ENCODE measurements around the gene DNAJB13. TPM values are rescaled to one million over a fixed set of nuclear protein-coding genes. Genes with fewer than 3 reads are reported as not detected.
"Not testable (repeated sequence)": the region's sequence is repeated elsewhere in the genome, so short reads cannot be mapped to it uniquely, and the experiment has no call there.

Gene DNAJB13
- total RNA-seq, 2 experiments from 2014 or later, result 0.37 to 0.57 TPM

DNA sequence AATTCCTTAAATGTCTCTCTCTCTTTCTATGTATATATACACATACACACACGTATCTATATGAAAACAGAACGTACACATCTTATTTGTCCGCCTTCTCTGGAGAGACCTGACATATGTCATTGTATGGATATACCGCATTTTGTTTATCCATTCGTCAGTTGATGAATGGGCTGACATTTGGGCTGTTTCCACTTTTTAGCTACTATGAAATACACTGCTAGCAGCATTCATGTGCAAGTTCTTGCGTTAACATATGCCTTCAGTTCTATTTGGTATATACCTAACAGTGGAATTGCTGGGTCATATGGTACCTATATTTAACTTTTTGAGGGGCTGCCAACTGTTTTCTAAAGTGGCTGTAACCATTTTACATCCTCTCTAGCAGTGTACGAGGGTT, 18.0 kb upstream of the DNAJB13 start:
- ChIA-PET POLR2A (no interaction called here), CTCF (interaction anchor here (2.5 kb wide), 1 partner anchor 307 kb away, joined by 17 read pairs; no protein-coding TSS in a partner anchor)
- Mint-ChIP-seq H3K36me3 (ENCODE audit: low read depth) (peaks cover 27% of the 10 kb centered on the region), H3K4me1 (no peaks in the 10 kb centered on the region), H3K27me3 (no peaks in the 10 kb centered on the region), H3K4me3 (no peak overlapping the region), H3K27ac (no peak overlapping the region), H3K9me3 (ENCODE audit: low read depth) (no peaks in the 10 kb centered on the region)
- intact Hi-C loops (cut with DNase I, micrococcal nuclease), result loop anchor here in 1 of 2 experiments (10.0 kb wide), 1 partner anchor 308 kb away; no protein-coding TSS in a partner anchor
- DNase-seq, result no peak
- ATAC-seq, result no peak

DNA sequence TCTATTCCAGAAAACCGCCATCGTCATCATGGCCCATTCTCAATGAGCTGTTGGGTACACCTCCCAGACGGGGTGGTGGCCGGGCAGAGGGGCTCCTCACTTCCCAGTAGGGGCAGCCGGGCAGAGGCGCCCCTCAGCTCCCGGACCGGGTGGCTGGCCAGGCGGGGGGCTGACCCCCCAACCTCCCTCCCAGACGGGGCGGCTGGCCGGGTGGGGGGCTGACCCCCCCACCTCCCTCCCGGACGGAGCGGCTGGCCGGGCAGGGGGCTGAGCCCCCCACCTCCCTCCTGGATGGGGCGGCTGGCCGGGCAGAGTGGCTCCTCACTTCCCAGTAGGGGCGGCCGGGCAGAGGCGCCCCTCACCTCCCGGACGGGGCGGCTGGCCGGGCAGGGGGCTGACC, 14.8 kb upstream of the DNAJB13 start:
- H3K4me1 Mint-ChIP-seq; DNase-seq; CTCF ChIA-PET; ATAC-seq; H3K9me3 Mint-ChIP-seq (ENCODE audit: low read depth); H3K4me3 Mint-ChIP-seq; H3K27ac Mint-ChIP-seq; POLR2A ChIA-PET; H3K27me3 Mint-ChIP-seq: not testable (repeated sequence)
- H3K36me3 Mint-ChIP-seq (ENCODE audit: low read depth), result peaks cover 23% of the 10 kb centered on the region
- intact Hi-C loops (cut with DNase I, micrococcal nuclease), result loop anchor here in 1 of 2 experiments (10.0 kb wide), 1 partner anchor 311 kb away; no protein-coding TSS in a partner anchor

GRCh38 chr11:73939096-73939495, 11.7 kb upstream of the DNAJB13 start:
- no peaks in the 10 kb centered on the region for H3K9me3 Mint-ChIP-seq (ENCODE audit: low read depth)
- POLR2A ChIA-PET, result no interaction called here
- H3K27me3 Mint-ChIP-seq, result no peaks in the 10 kb centered on the region
- ATAC-seq (no peak), DNase-seq (no peak)
- intact Hi-C loops (cut with DNase I, micrococcal nuclease), result loop anchor here in 1 of 2 experiments (10.0 kb wide), 1 partner anchor 314 kb away; no protein-coding TSS in a partner anchor
- H3K4me3 Mint-ChIP-seq, result no peak overlapping the region
- no peaks in the 10 kb centered on the region for H3K4me1 Mint-ChIP-seq
- CTCF ChIA-PET, result no interaction called here
- H3K36me3 Mint-ChIP-seq (ENCODE audit: low read depth), result peaks cover 24% of the 10 kb centered on the region
- no peak overlapping the region for H3K27ac Mint-ChIP-seq

- no peaks in the 10 kb centered on the region for H3K4me1 Mint-ChIP-seq
- intact Hi-C loops (cut with DNase I, micrococcal nuclease), result no loop called here
- CTCF ChIA-PET, result interaction anchor here (0.5 kb wide), 1 partner anchor 1486 kb away, joined by 3 read pairs; no protein-coding TSS in a partner anchor
- H3K27me3 Mint-ChIP-seq, result no peaks in the 10 kb centered on the region
- POLR2A ChIA-PET, result no interaction called here
- no peaks in the 10 kb centered on the region for H3K9me3 Mint-ChIP-seq (ENCODE audit: low read depth)
- H3K4me3 Mint-ChIP-seq, result no peak overlapping the region
- H3K36me3 Mint-ChIP-seq (ENCODE audit: low read depth), result peaks cover 16% of the 10 kb centered on the region
- no peak overlapping the region for H3K27ac Mint-ChIP-seq
- DNase-seq, result no peak
- no peak for ATAC-seq
Measured at GRCh38 chr11:73940801-73941570, 9.8 kb upstream of the DNAJB13 start.

- Mint-ChIP-seq H3K36me3 (ENCODE audit: low read depth) (peaks cover 14% of the 10 kb centered on the region), H3K4me1 (no peaks in the 10 kb centered on the region), H3K9me3 (ENCODE audit: low read depth) (no peaks in the 10 kb centered on the region), H3K27ac (no peak overlapping the region), H3K4me3 (no peak overlapping the region), H3K27me3 (no peaks in the 10 kb centered on the region)
- intact Hi-C loops (cut with DNase I, micrococcal nuclease), result no loop called here
- ATAC-seq, result no peak
- ChIA-PET CTCF (interaction anchor here (1.2 kb wide), 1 partner anchor 25 kb away, joined by 3 read pairs; no protein-coding TSS in a partner anchor), POLR2A (no interaction called here)
- DNase-seq, result no peak
Measured at GRCh38 chr11:73942010-73942409, 8.8 kb upstream of the DNAJB13 start.

- intact Hi-C loops (cut with DNase I, micrococcal nuclease), result no loop called here
- Mint-ChIP-seq H3K36me3 (ENCODE audit: low read depth) (peaks cover 9% of the 10 kb centered on the region), H3K27ac (no peak overlapping the region), H3K27me3 (no peaks in the 10 kb centered on the region), H3K4me1 (no peaks in the 10 kb centered on the region), H3K4me3 (no peak overlapping the region), H3K9me3 (ENCODE audit: low read depth) (no peaks in the 10 kb centered on the region)
- POLR2A ChIA-PET, result no interaction called here
- CTCF ChIA-PET, result no interaction called here
- ATAC-seq (no peak), DNase-seq (no peak)
Measured at GRCh38 chr11:73944085-73944484, 6.7 kb upstream of the DNAJB13 start.

- peaks cover 9% of the 10 kb centered on the region for H3K36me3 Mint-ChIP-seq (ENCODE audit: low read depth)
- intact Hi-C loops (cut with DNase I, micrococcal nuclease), result no loop called here
- H3K4me1 Mint-ChIP-seq, result no peaks in the 10 kb centered on the region
- H3K4me3 Mint-ChIP-seq, result no peak overlapping the region
- ChIA-PET CTCF (interaction anchor here (1.1 kb wide), 1 partner anchor 19 kb away, joined by 4 read pairs; no protein-coding TSS in a partner anchor), POLR2A (no interaction called here)
- no peaks in the 10 kb centered on the region for H3K9me3 Mint-ChIP-seq (ENCODE audit: low read depth)
- no peaks in the 10 kb centered on the region for H3K27me3 Mint-ChIP-seq
- ATAC-seq (no peak), DNase-seq (no peak)
- no peak overlapping the region for H3K27ac Mint-ChIP-seq
Measured at GRCh38 chr11:73944901-73945300, 5.9 kb upstream of the DNAJB13 start.

DNA sequence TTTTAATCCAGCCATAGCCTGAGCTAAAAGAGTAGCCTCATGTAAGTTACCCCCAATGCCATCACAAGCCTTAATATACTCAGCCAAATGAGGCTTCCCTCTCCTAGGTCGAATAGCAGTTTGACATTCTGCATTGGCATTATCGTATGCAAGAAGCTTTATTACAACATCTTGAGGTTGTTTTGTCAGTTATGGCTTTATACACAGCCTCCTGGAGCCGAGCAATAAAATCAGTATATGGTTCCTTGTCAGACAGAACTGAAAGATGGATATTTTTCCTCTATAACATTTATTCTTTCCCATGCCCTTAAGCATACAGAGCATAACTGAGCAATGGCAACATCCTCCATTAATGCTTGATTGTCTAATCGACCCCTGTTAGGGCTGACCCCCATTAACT, 5.4 kb upstream of the DNAJB13 start:
- POLR2A ChIA-PET, result no interaction called here
- H3K27me3 Mint-ChIP-seq, result no peaks in the 10 kb centered on the region
- peaks cover 9% of the 10 kb centered on the region for H3K36me3 Mint-ChIP-seq (ENCODE audit: low read depth)
- CTCF ChIA-PET, result interaction anchor here (0.9 to 1.1 kb wide), 3 partner anchors 9 to 18 kb away, joined by 3 to 4 read pairs (median 3); no protein-coding TSS in a partner anchor
- H3K9me3 Mint-ChIP-seq (ENCODE audit: low read depth), result no peaks in the 10 kb centered on the region
- H3K4me3 Mint-ChIP-seq, result no peak overlapping the region
- intact Hi-C loops (cut with DNase I, micrococcal nuclease), result no loop called here
- H3K27ac Mint-ChIP-seq, result no peak overlapping the region
- DNase-seq (no peak), ATAC-seq (no peak)
- H3K4me1 Mint-ChIP-seq, result no peaks in the 10 kb centered on the region

GRCh38 chr11:73946798-73947458, 3.9 kb upstream of the DNAJB13 start:
- DNase-seq, result no peak
- Mint-ChIP-seq H3K4me1 (no peaks in the 10 kb centered on the region), H3K27me3 (no peaks in the 10 kb centered on the region), H3K36me3 (ENCODE audit: low read depth) (peaks cover 3% of the 10 kb centered on the region), H3K4me3 (no peak overlapping the region), H3K9me3 (ENCODE audit: low read depth) (no peaks in the 10 kb centered on the region), H3K27ac (no peak overlapping the region)
- no peak for ATAC-seq
- POLR2A ChIA-PET, result no interaction called here
- CTCF ChIA-PET, result interaction anchor here (0.6 kb wide), 1 partner anchor 175 kb away, joined by 3 read pairs; no protein-coding TSS in a partner anchor
- intact Hi-C loops (cut with DNase I, micrococcal nuclease), result no loop called here

DNA sequence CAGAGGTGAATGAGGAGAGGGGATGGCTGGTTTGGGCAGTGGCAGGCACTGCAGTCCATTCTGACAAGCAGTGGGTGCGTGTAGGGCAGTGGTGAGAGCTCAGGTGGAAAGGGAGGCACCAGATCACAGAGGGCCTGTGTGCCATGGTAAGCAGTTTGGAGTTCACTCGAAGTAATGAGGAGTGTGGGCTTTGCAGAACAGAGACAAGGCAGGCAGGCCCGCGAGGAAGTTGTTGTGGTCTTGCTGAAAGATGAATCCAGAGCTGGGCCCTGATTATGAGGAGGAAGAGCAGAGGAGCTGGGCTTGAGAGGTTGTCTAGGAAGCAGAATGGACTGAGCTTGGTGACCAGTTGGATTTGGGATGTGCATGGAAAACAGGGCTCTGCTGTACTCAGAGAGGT, 1.6 kb upstream of the DNAJB13 start:
- no peaks in the 10 kb centered on the region for H3K9me3 Mint-ChIP-seq (ENCODE audit: low read depth)
- CTCF ChIA-PET, result no interaction called here
- POLR2A ChIA-PET, result no interaction called here
- H3K36me3 Mint-ChIP-seq (ENCODE audit: low read depth), result no peaks in the 10 kb centered on the region
- H3K27ac Mint-ChIP-seq, result no peak overlapping the region
- no peak for DNase-seq
- no peak overlapping the region for H3K4me3 Mint-ChIP-seq
- intact Hi-C loops (cut with DNase I, micrococcal nuclease), result no loop called here
- H3K4me1 Mint-ChIP-seq, result no peaks in the 10 kb centered on the region
- no peak for ATAC-seq
- no peaks in the 10 kb centered on the region for H3K27me3 Mint-ChIP-seq

GRCh38 chr11:73949912-73950311, 914 bp upstream of the DNAJB13 start:
- Mint-ChIP-seq H3K36me3 (ENCODE audit: low read depth) (no peaks in the 10 kb centered on the region), H3K4me3 (no peak overlapping the region), H3K27me3 (no peaks in the 10 kb centered on the region), H3K4me1 (no peaks in the 10 kb centered on the region), H3K9me3 (ENCODE audit: low read depth) (no peaks in the 10 kb centered on the region), H3K27ac (no peak overlapping the region)
- intact Hi-C loops (cut with DNase I, micrococcal nuclease), result no loop called here
- ATAC-seq (no peak), DNase-seq (no peak)
- POLR2A ChIA-PET, result no interaction called here
- CTCF ChIA-PET, result no interaction called here

DNA sequence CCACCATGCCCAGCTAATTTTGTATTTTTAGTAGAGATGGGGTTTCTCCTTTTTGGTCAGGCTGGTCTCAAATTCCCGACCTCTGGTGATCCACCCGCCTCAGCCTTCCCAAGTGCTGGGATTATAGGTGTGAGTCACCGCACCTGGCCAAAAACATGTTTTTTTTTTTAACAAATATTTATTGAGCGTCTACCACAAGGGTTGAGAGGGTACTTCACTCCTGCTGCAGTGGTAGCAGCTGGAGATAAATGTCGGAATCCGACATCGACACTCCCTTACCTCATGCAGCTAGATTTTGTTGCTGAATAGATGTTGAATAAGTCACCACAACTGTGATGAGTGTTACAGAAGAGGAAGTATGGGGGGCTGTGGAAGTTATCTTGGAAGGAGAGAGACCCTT, 971 bp downstream of the DNAJB13 start:
- no peak for DNase-seq
- Mint-ChIP-seq H3K9me3 (ENCODE audit: low read depth) (no peaks in the 10 kb centered on the region), H3K4me1 (no peaks in the 10 kb centered on the region), H3K4me3 (no peak overlapping the region), H3K36me3 (ENCODE audit: low read depth) (no peaks in the 10 kb centered on the region), H3K27me3 (peaks cover 2% of the 10 kb centered on the region), H3K27ac (no peak overlapping the region)
- intact Hi-C loops (cut with DNase I, micrococcal nuclease), result no loop called here
- POLR2A ChIA-PET, result no interaction called here
- no peak for ATAC-seq
- CTCF ChIA-PET, result no interaction called here

Data from activated CD4-positive, alpha-beta T cell treated with anti-CD3 and anti-CD28 coated beads for 36 hours (primary cell).